Astrocyte (in vitro differentiated cells and primary cell): Measurements from ENCODE around the gene FAM53C.

Experiments
- EZH2 ChIP-seq: IDR thresholded peaks from 2 replicates; pipeline ENCODE4 v1.6.1; 2012; ENCODE audit warnings: mild to moderate bottlenecking, low read length, inconsistent platforms; ENCODE audit not compliant: insufficient read depth
- TF ChIP-seq, protein P1 (sequence below): IDR thresholded peaks from 2 replicates; pipeline ENCODE4 v1.5.1; 2011; ENCODE audit warnings: low read depth, mild to moderate bottlenecking, inconsistent platforms, low read length, moderate library complexity; ENCODE audit not compliant: insufficient read depth

DNA sequence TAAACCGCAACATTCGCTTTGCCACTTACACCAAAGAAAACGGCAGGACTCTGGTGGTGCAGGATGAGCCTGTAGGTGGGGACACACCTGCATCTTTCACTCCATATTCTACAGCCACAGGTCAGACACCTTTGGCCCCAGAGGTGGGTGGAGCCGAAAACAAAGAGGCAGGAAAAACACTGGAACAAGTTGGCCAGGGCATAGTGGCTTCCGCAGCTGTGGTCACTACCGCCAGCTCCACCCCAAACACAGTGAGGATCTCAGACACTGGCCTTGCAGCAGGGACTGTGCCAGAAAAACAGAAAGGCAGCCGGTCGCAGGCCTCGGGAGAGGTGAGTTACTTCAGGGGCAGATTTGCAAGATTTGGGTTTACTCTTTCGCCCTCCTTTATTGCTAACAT, 48.2 kb downstream of the FAM53C start:
- TF ChIP-seq EZH2, result no peak
- TF ChIP-seq, protein P1, sequence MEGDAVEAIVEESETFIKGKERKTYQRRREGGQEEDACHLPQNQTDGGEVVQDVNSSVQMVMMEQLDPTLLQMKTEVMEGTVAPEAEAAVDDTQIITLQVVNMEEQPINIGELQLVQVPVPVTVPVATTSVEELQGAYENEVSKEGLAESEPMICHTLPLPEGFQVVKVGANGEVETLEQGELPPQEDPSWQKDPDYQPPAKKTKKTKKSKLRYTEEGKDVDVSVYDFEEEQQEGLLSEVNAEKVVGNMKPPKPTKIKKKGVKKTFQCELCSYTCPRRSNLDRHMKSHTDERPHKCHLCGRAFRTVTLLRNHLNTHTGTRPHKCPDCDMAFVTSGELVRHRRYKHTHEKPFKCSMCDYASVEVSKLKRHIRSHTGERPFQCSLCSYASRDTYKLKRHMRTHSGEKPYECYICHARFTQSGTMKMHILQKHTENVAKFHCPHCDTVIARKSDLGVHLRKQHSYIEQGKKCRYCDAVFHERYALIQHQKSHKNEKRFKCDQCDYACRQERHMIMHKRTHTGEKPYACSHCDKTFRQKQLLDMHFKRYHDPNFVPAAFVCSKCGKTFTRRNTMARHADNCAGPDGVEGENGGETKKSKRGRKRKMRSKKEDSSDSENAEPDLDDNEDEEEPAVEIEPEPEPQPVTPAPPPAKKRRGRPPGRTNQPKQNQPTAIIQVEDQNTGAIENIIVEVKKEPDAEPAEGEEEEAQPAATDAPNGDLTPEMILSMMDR, result no peak
